Thyroid gland (tissue), 4 donors: ENCODE data around the gene ZNF407.

ENCODE experiments used
- POLR2A ChIP-seq, 2 donors: fragments of 450-650 bp; IDR thresholded peaks; one replicate each; pipeline ENCODE4 v1.6.1; 2017; ENCODE audit warnings: antibody characterized with exemption in 2 of 2, mild to moderate bottlenecking in 2 of 2, moderate library complexity in 1 of 2
- TF ChIP-seq, protein P1 (sequence below), 6 experiments: fragments of 200-600 bp in 3 of 6; fragments of 450-650 bp in 3 of 6; sonication (generic) in 3 of 6; IDR thresholded peaks; one replicate each; pipeline ENCODE4 v1.5.1; 2016 to 2019; ENCODE audit warnings: antibody characterized with exemption in 6 of 6, mild to moderate bottlenecking in 2 of 6, inconsistent platforms in 1 of 6, moderate library complexity in 1 of 6

DNA sequence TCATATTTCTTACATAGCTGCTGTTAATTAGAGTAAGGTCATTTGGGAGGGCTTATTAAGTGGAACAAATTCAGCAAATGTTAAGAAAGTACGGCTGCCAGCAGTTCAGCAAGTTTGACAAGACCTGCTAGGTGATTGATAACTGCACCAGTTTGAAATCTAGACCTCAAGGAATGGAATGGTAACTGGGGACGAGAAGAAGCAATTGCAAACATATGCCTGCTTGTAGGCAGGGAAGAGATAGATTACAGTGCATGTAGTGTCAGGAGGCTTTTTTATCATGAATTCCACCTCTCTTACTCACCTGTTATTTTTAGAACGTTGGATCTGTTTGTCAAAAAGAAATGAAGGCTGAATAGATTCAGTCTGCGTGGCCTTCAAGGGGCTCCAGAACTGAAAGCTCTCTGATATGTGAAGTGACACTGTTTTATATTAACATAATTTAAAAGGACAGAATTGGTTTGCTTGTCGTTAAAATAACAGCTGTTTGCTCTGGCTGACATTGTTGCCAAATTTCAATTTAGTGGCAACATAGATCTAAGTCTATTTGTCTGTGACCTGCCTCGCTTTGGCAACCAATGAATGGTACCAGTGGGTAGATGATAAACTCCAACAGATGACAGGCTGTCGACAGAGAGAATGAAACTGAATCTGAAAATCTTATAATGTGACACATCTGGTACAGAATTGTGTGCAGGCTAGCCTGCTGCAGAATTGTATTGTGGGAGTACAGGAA is 199.3 kb downstream of the ZNF407 start:
- TF ChIP-seq, protein P1, sequence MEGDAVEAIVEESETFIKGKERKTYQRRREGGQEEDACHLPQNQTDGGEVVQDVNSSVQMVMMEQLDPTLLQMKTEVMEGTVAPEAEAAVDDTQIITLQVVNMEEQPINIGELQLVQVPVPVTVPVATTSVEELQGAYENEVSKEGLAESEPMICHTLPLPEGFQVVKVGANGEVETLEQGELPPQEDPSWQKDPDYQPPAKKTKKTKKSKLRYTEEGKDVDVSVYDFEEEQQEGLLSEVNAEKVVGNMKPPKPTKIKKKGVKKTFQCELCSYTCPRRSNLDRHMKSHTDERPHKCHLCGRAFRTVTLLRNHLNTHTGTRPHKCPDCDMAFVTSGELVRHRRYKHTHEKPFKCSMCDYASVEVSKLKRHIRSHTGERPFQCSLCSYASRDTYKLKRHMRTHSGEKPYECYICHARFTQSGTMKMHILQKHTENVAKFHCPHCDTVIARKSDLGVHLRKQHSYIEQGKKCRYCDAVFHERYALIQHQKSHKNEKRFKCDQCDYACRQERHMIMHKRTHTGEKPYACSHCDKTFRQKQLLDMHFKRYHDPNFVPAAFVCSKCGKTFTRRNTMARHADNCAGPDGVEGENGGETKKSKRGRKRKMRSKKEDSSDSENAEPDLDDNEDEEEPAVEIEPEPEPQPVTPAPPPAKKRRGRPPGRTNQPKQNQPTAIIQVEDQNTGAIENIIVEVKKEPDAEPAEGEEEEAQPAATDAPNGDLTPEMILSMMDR (IDR thresholded peaks at IDR 0.05), result no peak
- TF ChIP-seq POLR2A (IDR thresholded peaks at IDR 0.05), result no peak
